Astrocyte (in vitro differentiated cells and primary cell): ENCODE measurements around the gene UTP4. TPM values are rescaled to one million over a fixed set of nuclear protein-coding genes. Genes with fewer than 3 reads are reported as not detected.

ENCODE experiments used
- DNase-seq: peaks from one replicate; pipeline ENCODE4 v3.0.0-alpha.2; 2010; ENCODE audit warnings: low read depth
- FAIRE-seq: peaks from 2 replicates; lab custom pipeline; 2011; peaks lifted over from hg19 to GRCh38; lab: Jason Lieb, UNC
- H2AFZ ChIP-seq: 2 replicates; pipeline ENCODE4 v1.6.0; 2012; ENCODE audit warnings: low read depth, low read length, inconsistent platforms
- H3K27ac ChIP-seq: 2 replicates; pipeline ENCODE4 v1.5.1; 2011; ENCODE audit warnings: low read depth, low read length, inconsistent platforms
- H3K27me3 ChIP-seq: 2 replicates; pipeline ENCODE4 v1.6.0; 2011; ENCODE audit warnings: low read length, inconsistent platforms; ENCODE audit not compliant: insufficient read depth
- H3K36me3 ChIP-seq: 2 replicates; pipeline ENCODE4 v1.5.1; 2011; ENCODE audit warnings: low read length, inconsistent platforms; ENCODE audit not compliant: insufficient read depth
- H3K4me1 ChIP-seq: 2 replicates; pipeline ENCODE4 v1.5.1; 2011; ENCODE audit warnings: low read length, inconsistent platforms; ENCODE audit not compliant: insufficient read depth
- H3K4me2 ChIP-seq: 2 replicates; pipeline ENCODE4 v1.6.0; 2012; ENCODE audit warnings: low read length, inconsistent platforms
- H3K4me3 ChIP-seq: 2 replicates; pipeline ENCODE4 v1.5.1; 2011; ENCODE audit warnings: low read depth, mild to moderate bottlenecking, low read length, inconsistent platforms; ENCODE audit not compliant: insufficient read depth
- H3K79me2 ChIP-seq: 2 replicates; pipeline ENCODE4 v1.6.0; 2012; ENCODE audit warnings: mild to moderate bottlenecking, low read length, inconsistent platforms; ENCODE audit not compliant: insufficient read depth
- H3K9ac ChIP-seq: 2 replicates; pipeline ENCODE4 v1.6.0; 2012; ENCODE audit warnings: mild to moderate bottlenecking, low read length, inconsistent platforms
- H3K9me3 ChIP-seq: 2 replicates; pipeline ENCODE4 v1.5.1; 2012; ENCODE audit warnings: low read depth, mild to moderate bottlenecking, low read length, inconsistent platforms; ENCODE audit not compliant: insufficient read depth
- H4K20me1 ChIP-seq: 2 replicates; pipeline ENCODE4 v1.6.0; 2012; ENCODE audit warnings: low read length, inconsistent platforms; ENCODE audit not compliant: insufficient read depth
- H3K27ac Mint-ChIP-seq: one replicate; pipeline ENCODE4 v1.8.0; 2021; ENCODE audit warnings: mild to moderate bottlenecking, mixed read lengths; ENCODE audit not compliant: unreplicated experiment
- H3K27me3 Mint-ChIP-seq: one replicate; pipeline ENCODE4 v1.8.0; 2021; ENCODE audit warnings: low read depth, mixed read lengths; ENCODE audit not compliant: unreplicated experiment
- H3K36me3 Mint-ChIP-seq: one replicate; pipeline ENCODE4 v1.8.0; 2021; ENCODE audit warnings: low read depth, mixed read lengths; ENCODE audit not compliant: unreplicated experiment
- H3K4me1 Mint-ChIP-seq: one replicate; pipeline ENCODE4 v1.8.0; 2021; ENCODE audit warnings: low read depth, mixed read lengths; ENCODE audit not compliant: unreplicated experiment
- H3K4me3 Mint-ChIP-seq: one replicate; pipeline ENCODE4 v1.8.0; 2021; ENCODE audit warnings: mild to moderate bottlenecking, moderate library complexity, mixed read lengths; ENCODE audit not compliant: unreplicated experiment
- H3K9me3 Mint-ChIP-seq: one replicate; pipeline ENCODE4 v1.8.0; 2021; ENCODE audit warnings: mild to moderate bottlenecking, mixed read lengths; ENCODE audit not compliant: unreplicated experiment
- CTCF ChIP-seq: IDR thresholded peaks from 2 replicates; pipeline ENCODE4 v1.5.1; 2011; ENCODE audit warnings: low read depth, mild to moderate bottlenecking, inconsistent platforms, low read length, moderate library complexity; ENCODE audit not compliant: insufficient read depth
- EZH2 ChIP-seq: IDR thresholded peaks from 2 replicates; pipeline ENCODE4 v1.6.1; 2012; ENCODE audit warnings: mild to moderate bottlenecking, low read length, inconsistent platforms; ENCODE audit not compliant: insufficient read depth
- total RNA-seq: library from RNA; stranded (reverse); gene quantifications from 2 replicates; pipeline ENCODE4 v1.2.1, GENCODE V29; 2021

UTP4 gene
- total RNA-seq, 1 donor from 2014 or later = 69.4 TPM

DNA sequence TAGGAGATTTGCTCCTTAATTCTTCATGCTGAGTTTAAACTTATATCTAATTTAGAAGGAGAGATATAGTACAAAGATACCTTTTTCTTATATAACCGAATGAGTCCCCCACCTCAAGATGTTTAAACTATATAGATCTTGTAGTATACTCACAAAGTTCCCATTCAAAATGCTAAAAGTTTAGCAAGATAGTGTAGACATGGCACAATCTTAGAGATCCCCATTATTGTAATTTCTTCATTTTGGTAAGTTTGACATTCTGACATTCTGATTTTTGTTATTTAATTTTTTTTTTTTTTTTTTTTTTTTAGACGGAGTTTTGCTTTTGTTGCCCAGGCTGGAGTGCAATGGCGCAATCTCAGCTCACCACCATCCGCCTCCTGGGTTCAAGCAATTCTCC, 77.3 kb downstream of the UTP4 start:
- no peak for DNase-seq
- H3K27me3 ChIP-seq = no peaks in the 10 kb centered on the region
- H3K4me1 Mint-ChIP-seq = peaks cover 6% of the 10 kb centered on the region

GRCh38 chr16:69217433-69217832, 85.0 kb downstream of the UTP4 start:
- peaks cover 61% of the 10 kb centered on the region for H4K20me1 ChIP-seq
- H3K4me3 ChIP-seq = no peak overlapping the region
- H2AFZ ChIP-seq = no peak overlapping the region
- peak overlapping the region; percentile 72 for H3K4me2 ChIP-seq
- TF ChIP-seq EZH2 (no peak), CTCF (no peak)
- peaks cover 28% of the 10 kb centered on the region for H3K4me1 ChIP-seq
- peak overlapping the region; percentile 3 for H3K27ac ChIP-seq
- H3K36me3 ChIP-seq = no peaks in the 10 kb centered on the region
- H3K4me3 Mint-ChIP-seq = no peak overlapping the region
- no peaks in the 10 kb centered on the region for H3K27me3 Mint-ChIP-seq
- H3K9me3 Mint-ChIP-seq = no peaks in the 10 kb centered on the region
- no peaks in the 10 kb centered on the region for H3K36me3 Mint-ChIP-seq
- no peaks in the 10 kb centered on the region for H3K9me3 ChIP-seq
- peaks cover 82% of the 10 kb centered on the region for H3K79me2 ChIP-seq
- no peaks in the 10 kb centered on the region for H3K27me3 ChIP-seq
- peaks cover 21% of the 10 kb centered on the region for H3K4me1 Mint-ChIP-seq
- DNase-seq = peak; percentile 73
- peak overlapping the region; percentile 1 for H3K27ac Mint-ChIP-seq
- H3K9ac ChIP-seq = no peak overlapping the region
- FAIRE-seq = no peak

More for the DNA sequence above, 77.3 kb downstream of the UTP4 start:
- H3K27ac Mint-ChIP-seq = no peak overlapping the region
- H3K9me3 Mint-ChIP-seq = no peaks in the 10 kb centered on the region
- no peak for FAIRE-seq
- Histone ChIP-seq H3K36me3 (no peaks in the 10 kb centered on the region), H3K79me2 (peaks cover 78% of the 10 kb centered on the region), H3K4me2 (no peak overlapping the region), H3K9ac (no peak overlapping the region), H3K4me1 (no peaks in the 10 kb centered on the region), H2AFZ (no peak overlapping the region), H4K20me1 (peaks cover 36% of the 10 kb centered on the region), H3K4me3 (no peak overlapping the region), H3K27ac (no peak overlapping the region), H3K9me3 (no peaks in the 10 kb centered on the region)
- H3K27me3 Mint-ChIP-seq = no peaks in the 10 kb centered on the region
- TF ChIP-seq CTCF = no peak
- no peak for TF ChIP-seq EZH2
- H3K36me3 Mint-ChIP-seq = no peaks in the 10 kb centered on the region
- no peak overlapping the region for H3K4me3 Mint-ChIP-seq

Other genes with a start within 250 kb of the UTP4 start
- 1.7 and 2.0 TPM in 2 replicates for gene HAS3, start 27.0 kb upstream of the UTP4 start, total RNA-seq
- 86.4 and 89.2 TPM in 2 replicates for gene CHTF8, start 61 bp upstream of the UTP4 start, total RNA-seq
- 30.4 and 31.7 TPM in 2 replicates for gene SNTB2, start 54.5 kb downstream of the UTP4 start, total RNA-seq
- gene VPS4A, start 178.7 kb downstream of the UTP4 start, total RNA-seq = 27.9 and 28.9 TPM in 2 replicates
- 14.9 and 15.0 TPM in 2 replicates for gene PDF, start 197.9 kb downstream of the UTP4 start, total RNA-seq
- 32.4 and 36.7 TPM in 2 replicates for gene COG8, start 206.9 kb downstream of the UTP4 start, total RNA-seq
- gene NIP7, start 207.1 kb downstream of the UTP4 start, total RNA-seq = 34.3 and 35.7 TPM in 2 replicates
- gene TMED6, start 219.1 kb downstream of the UTP4 start, total RNA-seq = 0.58 and 0.64 TPM in 2 replicates